ENCODE results near the gene LAMP1. TPM values are rescaled to one million over a fixed set of nuclear protein-coding genes. Genes with fewer than 3 reads are reported as not detected.

The LAMP1 gene
- total RNA-seq (2022; extraction: Qiagen RNA extraction) = 77.3 to 92.0 TPM (median 91.1 TPM) in 5 replicates

GRCh38 chr13:113296823-113297369 lies at the start of gene LAMP1:
Gene LAMP1, plus strand, starts transcription at chr13:113297239. Its CDS starts 196 bp downstream, at chr13:113297435.

Other genes with a start within 250 kb of the LAMP1 start
- 0.06 to 0.15 TPM (median 0.10 TPM) in 5 replicates for gene F7, start 191.4 kb upstream of the LAMP1 start, total RNA-seq (2022; extraction: Qiagen RNA extraction)
- 0.11 to 0.13 TPM in 2 of 5 replicates, not detected in the others for gene F10, start 174.4 kb upstream of the LAMP1 start, total RNA-seq (2022; extraction: Qiagen RNA extraction)
- not detected in 5 replicates for gene PROZ, start 138.6 kb upstream of the LAMP1 start, total RNA-seq (2022; extraction: Qiagen RNA extraction)
- 36.9 to 39.2 TPM (median 38.1 TPM) in 5 replicates for gene PCID2, start 88.6 kb upstream of the LAMP1 start, total RNA-seq (2022; extraction: Qiagen RNA extraction)
- gene CUL4A, start 87.6 kb upstream of the LAMP1 start, total RNA-seq (2022; extraction: Qiagen RNA extraction) = 48.8 to 57.5 TPM (median 52.3 TPM) in 5 replicates
- 1.5 to 2.5 TPM (median 1.8 TPM) in 5 replicates for gene GRTP1, start 66.9 kb downstream of the LAMP1 start, total RNA-seq (2022; extraction: Qiagen RNA extraction)
- gene ADPRHL1, start 156.2 kb downstream of the LAMP1 start, total RNA-seq (2022; extraction: Qiagen RNA extraction) = 13.8 to 18.6 TPM (median 14.8 TPM) in 5 replicates
- 8.6 to 10.5 TPM (median 10.1 TPM) in 5 replicates for gene DCUN1D2, start 193.5 kb downstream of the LAMP1 start, total RNA-seq (2022; extraction: Qiagen RNA extraction)

Measured in A549 treated with AZD2906 at 1 μM for 4 hours (cell line).